AG10803 (cell line): Measurements from ENCODE around the gene RNF113A.
"Not testable (repeated sequence)": the region's sequence is repeated elsewhere in the genome, so short reads cannot be mapped to it uniquely, and the experiment has no call there.

Experiments used
- DNase-seq: peaks from one replicate; pipeline ENCODE4 v3.0.0; 2010; ENCODE audit warnings: low read depth
- H3K4me3 ChIP-seq: 2 replicates; pipeline ENCODE4 v1.5.1; 2011; ENCODE audit warnings: mild to moderate bottlenecking, low read length, control low read depth
- CTCF ChIP-seq: conservative IDR thresholded peaks from 2 replicates; pipeline ENCODE4 v1.5.1; 2011; ENCODE audit warnings: mild to moderate bottlenecking, low read length, control low read depth, inconsistent platforms

The RNF113A gene

DNA sequence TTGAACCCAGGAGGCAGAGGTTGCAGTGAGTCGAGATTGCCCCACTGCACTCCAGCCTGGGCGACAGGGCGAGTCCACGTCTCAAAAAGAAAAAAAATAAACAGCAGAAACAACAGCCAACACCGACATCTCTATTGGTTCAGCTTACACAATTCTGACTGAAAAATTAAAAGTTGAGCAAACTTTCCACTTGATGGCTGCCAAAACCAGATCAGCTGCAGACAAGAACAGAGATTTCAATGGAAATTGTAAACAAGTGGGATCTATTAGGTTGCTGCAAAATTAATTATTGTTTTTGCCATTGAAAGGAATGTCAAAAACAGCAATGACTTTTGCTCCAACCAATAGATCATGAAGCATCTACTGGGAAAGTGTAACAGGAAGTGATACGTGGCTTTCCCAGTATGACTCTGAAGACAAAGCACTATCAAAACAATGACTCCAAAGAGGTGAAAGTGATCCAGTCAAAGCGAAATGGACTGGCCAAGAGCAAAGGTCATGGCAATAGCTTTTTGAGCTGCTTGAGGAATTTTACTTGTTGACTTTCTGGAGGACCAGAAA lies 45.1 kb downstream of the RNF113A start:
- TF ChIP-seq CTCF = no peak
- DNase-seq = peak; percentile 58
- H3K4me3 ChIP-seq = no peak overlapping the region

- not testable (repeated sequence) for H3K4me3 ChIP-seq, DNase-seq
Observed at GRCh38 chrX:119824221-119824620, 47.3 kb downstream of the RNF113A start.

GRCh38 chrX:119821703-119822102 lies 49.8 kb downstream of the RNF113A start:
- H3K4me3 ChIP-seq = not testable (repeated sequence)
- peak; percentile 70 for DNase-seq
